Fibroblast of gingiva (primary cell): ENCODE data around the gene MMP11.

Experiments
- DNase-seq: peaks from one replicate; pipeline ENCODE4 v3.0.0-alpha.2; 2011; ENCODE audit warnings: low read depth

Gene MMP11

DNA sequence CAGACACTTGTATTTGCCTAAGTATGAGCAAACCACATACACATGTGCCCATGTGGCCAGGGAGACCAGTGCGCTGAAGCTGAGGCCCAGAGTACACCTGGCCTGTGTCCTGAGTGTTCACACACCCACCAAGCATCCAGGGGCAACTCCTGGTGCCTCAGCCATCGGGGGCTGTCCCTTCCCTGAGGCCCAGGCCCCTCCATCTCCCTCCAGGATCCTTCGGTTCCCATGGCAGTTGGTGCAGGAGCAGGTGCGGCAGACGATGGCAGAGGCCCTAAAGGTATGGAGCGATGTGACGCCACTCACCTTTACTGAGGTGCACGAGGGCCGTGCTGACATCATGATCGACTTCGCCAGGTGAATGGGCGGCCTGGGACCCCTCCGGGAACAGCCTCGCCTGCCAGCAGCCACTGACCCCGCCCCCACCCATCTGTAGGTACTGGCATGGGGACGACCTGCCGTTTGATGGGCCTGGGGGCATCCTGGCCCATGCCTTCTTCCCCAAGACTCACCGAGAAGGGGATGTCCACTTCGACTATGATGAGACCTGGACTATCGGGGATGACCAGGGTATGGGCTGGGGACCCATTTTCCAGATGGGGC, 7.6 kb downstream of the MMP11 start:
- DNase-seq, result no peak

DNA sequence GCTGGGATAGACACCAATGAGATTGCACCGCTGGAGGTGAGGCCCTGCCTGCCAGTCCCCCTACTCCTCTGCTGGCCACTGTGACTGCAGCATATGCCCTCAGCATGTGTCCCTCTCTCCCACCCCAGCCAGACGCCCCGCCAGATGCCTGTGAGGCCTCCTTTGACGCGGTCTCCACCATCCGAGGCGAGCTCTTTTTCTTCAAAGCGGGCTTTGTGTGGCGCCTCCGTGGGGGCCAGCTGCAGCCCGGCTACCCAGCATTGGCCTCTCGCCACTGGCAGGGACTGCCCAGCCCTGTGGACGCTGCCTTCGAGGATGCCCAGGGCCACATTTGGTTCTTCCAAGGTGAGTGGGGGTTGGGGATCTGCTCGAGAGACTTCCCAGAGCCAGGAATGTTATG, 8.4 kb downstream of the MMP11 start:
- DNase-seq, result no peak

- peak; percentile 68 for DNase-seq
Observed at GRCh38 chr22:23781511-23782183, 9.0 kb downstream of the MMP11 start.

- no peak for DNase-seq
Observed at GRCh38 chr22:23782252-23782651, 9.6 kb downstream of the MMP11 start.

DNA sequence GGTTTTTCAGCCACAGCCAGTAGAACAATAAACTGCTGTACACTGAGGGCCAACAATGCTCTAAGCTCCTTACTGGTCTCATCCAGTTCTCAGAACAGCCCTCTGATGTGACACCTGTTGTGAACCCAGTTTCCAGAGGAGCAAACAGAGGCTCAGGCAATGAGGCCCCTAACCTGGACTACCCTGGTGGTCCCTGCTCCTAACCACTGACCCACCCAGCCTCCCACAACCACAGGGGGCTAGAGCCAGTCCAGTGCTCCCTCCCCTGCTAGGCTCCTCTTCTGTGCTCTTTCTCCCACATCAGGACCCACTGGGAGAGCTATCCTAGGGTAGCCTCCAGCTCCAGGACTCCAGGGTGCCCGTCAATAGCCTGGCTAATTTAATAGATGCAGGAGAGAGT, 10.1 kb downstream of the MMP11 start:
- no peak for DNase-seq

DNA sequence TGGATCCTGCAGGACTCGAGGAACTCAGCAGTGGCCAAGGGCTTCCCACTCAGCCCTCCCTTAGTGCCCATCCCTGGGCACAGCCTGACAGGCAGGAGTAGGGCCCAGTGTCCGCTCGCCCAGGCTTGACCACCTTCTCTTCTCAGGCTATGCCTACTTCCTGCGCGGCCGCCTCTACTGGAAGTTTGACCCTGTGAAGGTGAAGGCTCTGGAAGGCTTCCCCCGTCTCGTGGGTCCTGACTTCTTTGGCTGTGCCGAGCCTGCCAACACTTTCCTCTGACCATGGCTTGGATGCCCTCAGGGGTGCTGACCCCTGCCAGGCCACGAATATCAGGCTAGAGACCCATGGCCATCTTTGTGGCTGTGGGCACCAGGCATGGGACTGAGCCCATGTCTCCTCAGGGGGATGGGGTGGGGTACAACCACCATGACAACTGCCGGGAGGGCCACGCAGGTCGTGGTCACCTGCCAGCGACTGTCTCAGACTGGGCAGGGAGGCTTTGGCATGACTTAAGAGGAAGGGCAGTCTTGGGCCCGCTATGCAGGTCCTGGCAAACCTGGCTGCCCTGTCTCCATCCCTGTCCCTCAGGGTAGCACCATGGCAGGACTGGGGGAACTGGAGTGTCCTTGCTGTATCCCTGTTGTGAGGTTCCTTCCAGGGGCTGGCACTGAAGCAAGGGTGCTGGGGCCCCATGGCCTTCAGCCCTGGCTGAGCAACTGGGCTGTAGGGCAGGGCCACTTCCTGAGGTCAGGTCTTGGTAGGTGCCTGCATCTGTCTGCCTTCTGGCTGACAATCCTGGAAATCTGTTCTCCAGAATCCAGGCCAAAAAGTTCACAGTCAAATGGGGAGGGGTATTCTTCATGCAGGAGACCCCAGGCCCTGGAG, 10.9 kb downstream of the MMP11 start:
- DNase-seq, result no peak

DNA sequence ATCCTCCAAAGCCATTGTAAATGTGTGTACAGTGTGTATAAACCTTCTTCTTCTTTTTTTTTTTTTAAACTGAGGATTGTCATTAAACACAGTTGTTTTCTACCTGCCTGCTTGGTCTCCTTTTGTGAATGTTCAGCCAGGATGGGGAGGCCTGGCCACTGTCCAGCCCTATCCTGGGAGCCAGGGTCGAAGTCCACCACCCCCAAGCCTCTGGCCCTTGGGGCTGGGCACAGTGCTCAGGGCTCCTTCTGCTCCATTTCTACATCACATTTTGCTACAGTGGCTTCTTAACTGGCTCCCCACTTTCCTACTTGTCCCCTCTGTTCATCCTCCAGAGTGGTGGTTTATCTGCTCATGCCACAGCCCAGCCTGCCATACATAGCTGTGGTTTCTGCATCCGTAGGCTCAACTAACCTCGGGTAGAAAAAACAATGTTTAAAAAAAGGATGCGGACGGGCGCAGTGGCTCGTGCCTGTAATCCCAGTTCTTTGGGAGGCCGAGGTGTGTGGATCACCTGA, 11.6 kb downstream of the MMP11 start:
- DNase-seq, result no peak

DNA sequence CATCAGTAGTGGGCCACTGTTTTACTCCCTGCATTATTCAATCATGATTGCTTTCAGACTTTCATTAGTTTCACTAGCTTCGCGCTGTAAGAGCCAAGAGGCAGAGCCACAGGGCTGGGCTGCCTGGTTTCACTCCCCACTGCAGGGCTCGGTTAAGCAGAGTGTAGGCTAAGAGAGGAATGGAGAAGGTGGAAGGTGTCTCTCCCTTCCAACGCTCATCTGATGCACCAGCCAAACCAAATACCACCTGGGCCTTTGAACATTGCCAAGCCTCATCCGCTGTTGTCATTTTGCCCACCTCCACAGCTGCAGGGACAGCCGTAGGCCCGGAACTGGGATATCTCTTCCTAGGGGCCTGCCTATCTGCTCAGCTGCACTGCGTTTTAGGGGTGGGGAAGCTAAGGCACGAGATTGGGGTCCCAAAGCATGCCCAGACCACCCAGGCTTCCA, 13.6 kb downstream of the MMP11 start:
- no peak for DNase-seq

- peak; percentile 87 for DNase-seq
Observed at GRCh38 chr22:23786752-23787599, 14.3 kb downstream of the MMP11 start, which contains the start of gene SMARCB1. SMARCB1 (plus strand) TSS chr22:23786966; CDS start chr22:23787170, 204 bp downstream.

- DNase-seq, result no peak
Observed at GRCh38 chr22:23787600-23787896, 14.9 kb downstream of the MMP11 start.

- DNase-seq, result no peak
Observed at GRCh38 chr22:23787910-23788309, 15.3 kb downstream of the MMP11 start.

- DNase-seq, result no peak
Observed at GRCh38 chr22:23789121-23789520, 16.5 kb downstream of the MMP11 start.

DNA sequence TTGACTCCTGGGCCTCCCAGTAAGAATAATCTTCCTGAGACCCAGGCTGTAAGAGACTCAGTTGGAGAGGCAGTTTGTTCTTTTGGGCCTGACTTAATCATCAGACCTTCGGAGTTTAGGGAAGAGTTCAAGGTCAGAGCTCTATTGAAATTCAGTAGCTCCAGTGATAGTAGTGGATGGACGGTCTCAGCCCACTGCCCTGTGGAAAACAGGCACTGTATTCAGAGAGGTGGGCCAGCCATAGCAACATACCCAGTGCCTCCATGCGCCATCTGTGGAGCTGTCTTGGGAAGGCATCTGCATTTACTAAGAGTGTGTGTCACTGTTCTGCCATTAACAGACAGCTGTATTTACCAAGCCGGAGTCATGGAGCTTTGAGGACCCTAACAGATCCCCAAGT, 17.0 kb downstream of the MMP11 start:
- DNase-seq, result no peak

DNA sequence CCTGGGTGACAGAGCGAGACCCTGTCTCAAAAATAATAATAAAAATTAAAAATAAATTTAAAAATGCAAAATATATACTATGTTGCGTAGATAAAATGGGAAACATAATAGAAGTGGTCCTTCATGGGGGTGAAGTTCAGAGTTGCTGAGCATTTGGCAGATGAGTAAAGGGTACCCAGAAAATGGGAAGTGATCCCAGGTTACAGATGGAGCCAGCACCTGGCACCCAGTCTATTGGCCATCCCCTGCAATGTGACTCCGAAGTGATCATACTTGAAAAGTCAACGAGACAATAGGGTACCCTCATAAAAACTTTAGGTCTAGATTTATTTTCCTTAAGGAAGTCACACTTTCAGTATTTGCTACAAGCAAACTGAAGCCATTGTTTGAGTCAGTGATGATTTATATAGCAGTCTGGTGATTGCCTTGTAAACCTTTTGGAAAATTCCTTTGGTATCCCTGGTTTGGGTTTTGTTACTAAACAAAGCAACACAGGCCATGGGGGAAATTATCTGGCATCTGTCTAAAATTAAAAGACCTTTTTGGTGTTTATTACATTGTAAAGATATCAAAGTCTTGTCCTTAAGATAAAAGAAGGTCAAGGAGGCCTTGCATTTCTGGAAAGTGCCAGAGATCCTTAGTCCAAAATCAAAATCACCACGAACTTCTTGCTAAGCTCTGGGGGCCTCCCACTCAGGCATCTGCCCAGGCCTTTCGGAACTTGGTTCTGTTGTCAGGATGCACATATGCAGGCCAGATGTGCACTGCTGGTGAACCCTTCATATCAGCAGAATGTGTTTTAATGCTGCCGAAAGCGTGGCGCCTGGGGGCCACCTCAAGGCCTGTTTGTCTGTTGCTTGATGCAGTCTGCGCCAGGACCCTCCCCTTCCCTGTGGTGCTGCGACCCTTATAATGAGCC, 18.4 kb downstream of the MMP11 start:
- DNase-seq, result peak; percentile 77

DNA sequence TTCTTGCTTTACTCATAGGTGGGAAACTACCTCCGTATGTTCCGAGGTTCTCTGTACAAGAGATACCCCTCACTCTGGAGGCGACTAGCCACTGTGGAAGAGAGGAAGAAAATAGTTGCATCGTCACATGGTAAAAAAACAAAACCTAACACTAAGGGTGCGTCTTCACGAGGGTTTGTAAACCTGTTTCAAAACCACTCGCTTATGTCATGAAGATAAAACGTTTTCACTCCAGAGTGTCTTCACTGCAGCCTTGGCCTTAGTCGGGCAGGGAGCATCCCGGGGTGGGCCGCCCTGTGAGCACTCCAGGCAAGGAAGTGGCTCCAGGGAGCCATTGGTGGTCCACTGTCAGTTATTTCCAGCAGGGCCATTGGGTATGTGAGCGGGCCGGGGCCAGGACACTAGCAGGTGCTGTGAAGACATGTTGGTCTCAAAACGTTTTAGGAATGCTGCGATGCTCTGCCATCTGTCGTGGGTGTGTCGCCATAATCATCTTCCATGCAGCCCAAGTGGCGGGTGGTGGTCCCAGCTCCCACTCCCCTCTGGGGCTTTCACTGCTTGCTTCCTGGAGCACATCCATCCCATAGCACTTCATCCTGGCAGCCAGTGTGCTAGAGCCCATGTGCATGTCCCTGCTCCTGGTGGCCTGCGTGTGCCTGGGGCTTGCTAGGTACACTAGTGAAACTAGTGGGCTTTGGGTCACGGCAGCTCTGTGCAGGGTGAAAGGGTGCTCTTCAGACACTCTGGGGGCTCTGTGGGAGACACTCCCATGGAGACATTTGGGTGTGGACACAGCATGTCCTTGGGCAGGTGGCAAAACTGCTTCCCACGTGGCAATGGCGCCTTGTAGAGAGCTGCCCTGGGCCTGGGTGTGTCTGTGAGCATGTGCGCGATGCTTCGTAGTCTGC, 19.3 kb downstream of the MMP11 start:
- DNase-seq, result no peak

DNA sequence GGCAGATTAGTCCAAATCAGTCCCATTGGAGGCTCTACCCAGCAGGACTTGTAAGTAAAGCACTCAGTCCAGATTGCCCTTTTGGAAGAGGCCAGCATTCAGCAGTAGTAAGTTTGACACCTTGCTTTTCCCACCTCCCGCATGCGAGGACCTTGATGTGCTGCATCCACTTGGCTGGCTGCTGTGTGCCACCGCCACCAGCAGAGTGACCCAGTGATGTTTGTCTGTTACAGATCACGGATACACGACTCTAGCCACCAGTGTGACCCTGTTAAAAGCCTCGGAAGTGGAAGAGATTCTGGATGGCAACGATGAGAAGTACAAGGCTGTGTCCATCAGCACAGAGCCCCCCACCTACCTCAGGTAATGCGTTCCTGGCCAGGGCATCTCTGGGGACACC, 20.7 kb downstream of the MMP11 start:
- no peak for DNase-seq

DNA sequence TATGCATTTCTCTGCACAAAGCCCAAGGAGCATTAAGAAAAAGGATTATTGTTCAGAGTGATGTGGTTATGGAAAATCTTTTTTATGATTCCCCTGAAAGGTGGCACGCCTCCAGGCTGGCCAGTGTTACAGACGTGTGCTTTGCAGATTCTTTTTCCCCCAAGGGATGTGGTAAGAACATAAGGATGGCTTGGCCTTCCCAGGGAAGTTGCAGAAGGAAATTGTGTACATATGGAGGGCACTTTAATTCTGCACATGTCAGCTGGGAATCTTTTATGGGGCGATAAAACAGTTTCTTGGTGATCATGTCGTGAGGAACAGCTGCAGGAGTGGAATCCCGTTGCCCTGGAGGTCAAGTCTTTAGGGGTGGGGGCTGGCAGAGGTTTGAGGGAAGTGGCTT, 23.8 kb downstream of the MMP11 start:
- DNase-seq, result peak; percentile 69

DNA sequence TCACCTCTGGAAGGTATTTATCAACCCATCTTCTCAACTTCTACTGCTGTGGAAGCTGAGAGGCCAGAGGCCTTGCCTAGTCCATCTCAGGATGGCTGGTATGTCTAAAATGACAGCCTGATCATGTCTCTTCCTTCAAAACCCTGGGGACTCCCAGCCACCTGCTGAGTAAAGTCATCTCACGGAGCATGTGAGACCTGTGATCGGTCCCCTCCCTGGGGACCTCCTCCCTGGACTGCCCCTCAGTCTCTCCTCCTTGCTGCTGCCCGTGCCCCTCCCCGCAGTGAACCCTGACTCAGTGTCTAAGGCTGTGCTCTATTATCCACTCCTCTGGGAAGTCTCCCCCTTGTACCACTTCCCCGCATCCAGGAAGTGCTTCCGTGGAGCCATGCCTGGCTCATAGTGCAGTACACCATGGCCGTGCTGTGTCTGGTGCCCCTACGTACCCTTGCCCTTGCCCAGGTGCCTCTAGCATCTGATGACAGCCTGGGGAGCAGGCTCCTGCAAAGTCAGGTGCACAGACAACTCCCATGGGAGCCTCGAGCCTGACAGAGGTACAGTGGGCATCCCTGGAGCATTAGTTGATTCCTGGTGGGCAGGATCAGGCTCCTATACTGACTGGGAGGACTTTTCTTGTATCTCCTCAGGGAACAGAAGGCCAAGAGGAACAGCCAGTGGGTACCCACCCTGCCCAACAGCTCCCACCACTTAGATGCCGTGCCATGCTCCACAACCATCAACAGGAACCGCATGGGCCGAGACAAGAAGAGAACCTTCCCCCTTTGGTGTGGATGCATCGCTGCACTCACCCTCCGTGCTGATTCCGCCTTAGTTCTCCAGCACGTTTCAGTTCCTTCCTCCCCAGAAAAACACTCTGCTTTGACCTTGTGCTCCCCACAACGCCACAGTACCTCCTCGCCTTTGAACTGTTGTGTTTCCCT, 27.9 kb downstream of the MMP11 start:
- DNase-seq, result no peak
